Upper lobe of right lung (tissue), 1 donor: ENCODE measurements around the gene THRAP3. TPM values are rescaled to one million over a fixed set of nuclear protein-coding genes. Genes with fewer than 3 reads are reported as not detected.
A peak's percentile ranks its signal among the peaks of the same experiment; 100 is the strongest.

Experiments used
- ATAC-seq: fragments of 200-7000 bp; cut with Tn5 transposase; one replicate; pipeline ENCODE4 v1.9.1; 2020; ENCODE audit warnings: mild to moderate bottlenecking, moderate library complexity
- DNase-seq: peaks from one replicate; pipeline ENCODE4 v3.0.0-alpha.2; 2020
- H3K27ac ChIP-seq: fragments of 200-600 bp; one replicate; pipeline ENCODE4 v1.8.0; 2022
- H3K27me3 ChIP-seq: fragments of 200-600 bp; one replicate; pipeline ENCODE4 v1.8.0; 2022; ENCODE audit warnings: mild to moderate bottlenecking
- H3K36me3 ChIP-seq: fragments of 200-600 bp; one replicate; pipeline ENCODE4 v1.8.0; 2022
- H3K4me1 ChIP-seq: fragments of 200-600 bp; one replicate; pipeline ENCODE4 v1.8.0; 2022
- H3K4me3 ChIP-seq: fragments of 200-600 bp; one replicate; pipeline ENCODE4 v1.8.0; 2022; ENCODE audit warnings: mild to moderate bottlenecking
- H3K9me3 ChIP-seq: fragments of 200-600 bp; one replicate; pipeline ENCODE4 v1.8.0; 2022
- intact Hi-C: fragments of 100-400 bp; cut with DNase I; formaldehyde crosslinking; loops from one replicate; pipeline ENCODE4 v1.11.0; 2022
- total RNA-seq: library from RNA; stranded (reverse); fragmentation: NEBNext Ultra II Directional; extraction: Animal tissue kit (Norgen Biotek cat#: 25700); gene quantifications from one replicate; pipeline ENCODE4 v1.2.1, GENCODE V29; 2021
- TF ChIP-seq, protein P1 (sequence below): fragments of 200-600 bp; IDR thresholded peaks from one replicate; pipeline ENCODE4 v1.8.0; 2022; ENCODE audit warnings: antibody characterized with exemption
- donor health status: DM: no; HTN: yes; CAD: no; lungs with severe emphysema.

The THRAP3 gene
- total RNA-seq, 1 donor from 2014 or later, result 88.6 TPM

DNA sequence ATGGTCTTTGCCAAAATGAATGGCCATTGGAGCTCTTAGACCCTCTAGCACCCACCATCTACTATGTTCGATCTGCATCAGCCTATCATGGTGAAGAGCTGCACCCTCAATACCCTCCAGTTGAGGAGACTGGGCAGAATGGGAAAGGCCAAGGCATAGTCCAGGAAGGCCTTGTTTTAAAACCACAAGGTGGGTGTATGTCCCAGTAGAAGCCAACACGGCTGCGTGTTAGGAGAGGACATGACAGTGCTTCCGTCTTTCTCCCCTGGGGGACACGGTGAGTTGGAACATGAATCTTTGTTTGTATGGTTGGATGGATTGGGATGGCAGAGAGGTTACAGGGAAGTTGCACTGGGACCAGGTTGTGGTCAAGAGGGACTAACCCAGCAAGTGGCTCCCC lies 63.4 kb downstream of the THRAP3 start:
- no peak for DNase-seq
- H3K4me3 ChIP-seq, result no peak overlapping the region
- no peaks in the 10 kb centered on the region for H3K27me3 ChIP-seq
- H3K36me3 ChIP-seq, result peaks cover 91% of the 10 kb centered on the region
- ATAC-seq, result no peak
- peaks cover 9% of the 10 kb centered on the region for H3K4me1 ChIP-seq
- H3K27ac ChIP-seq, result no peak overlapping the region
- TF ChIP-seq, protein P1, sequence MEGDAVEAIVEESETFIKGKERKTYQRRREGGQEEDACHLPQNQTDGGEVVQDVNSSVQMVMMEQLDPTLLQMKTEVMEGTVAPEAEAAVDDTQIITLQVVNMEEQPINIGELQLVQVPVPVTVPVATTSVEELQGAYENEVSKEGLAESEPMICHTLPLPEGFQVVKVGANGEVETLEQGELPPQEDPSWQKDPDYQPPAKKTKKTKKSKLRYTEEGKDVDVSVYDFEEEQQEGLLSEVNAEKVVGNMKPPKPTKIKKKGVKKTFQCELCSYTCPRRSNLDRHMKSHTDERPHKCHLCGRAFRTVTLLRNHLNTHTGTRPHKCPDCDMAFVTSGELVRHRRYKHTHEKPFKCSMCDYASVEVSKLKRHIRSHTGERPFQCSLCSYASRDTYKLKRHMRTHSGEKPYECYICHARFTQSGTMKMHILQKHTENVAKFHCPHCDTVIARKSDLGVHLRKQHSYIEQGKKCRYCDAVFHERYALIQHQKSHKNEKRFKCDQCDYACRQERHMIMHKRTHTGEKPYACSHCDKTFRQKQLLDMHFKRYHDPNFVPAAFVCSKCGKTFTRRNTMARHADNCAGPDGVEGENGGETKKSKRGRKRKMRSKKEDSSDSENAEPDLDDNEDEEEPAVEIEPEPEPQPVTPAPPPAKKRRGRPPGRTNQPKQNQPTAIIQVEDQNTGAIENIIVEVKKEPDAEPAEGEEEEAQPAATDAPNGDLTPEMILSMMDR, result no peak
- H3K9me3 ChIP-seq, result no peaks in the 10 kb centered on the region
- intact Hi-C loops, result no loop called here

- no peaks in the 10 kb centered on the region for H3K9me3 ChIP-seq
- intact Hi-C loops, result no loop called here
- H3K4me3 ChIP-seq, result no peak overlapping the region
- TF ChIP-seq, protein P1, result no peak
- peaks cover 93% of the 10 kb centered on the region for H3K36me3 ChIP-seq
- DNase-seq (no peak), ATAC-seq (no peak)
- H3K4me1 ChIP-seq, result peaks cover 7% of the 10 kb centered on the region
- no peak overlapping the region for H3K27ac ChIP-seq
- no peaks in the 10 kb centered on the region for H3K27me3 ChIP-seq
Measured at GRCh38 chr1:36295390-36295789, 71.1 kb downstream of the THRAP3 start.

DNA sequence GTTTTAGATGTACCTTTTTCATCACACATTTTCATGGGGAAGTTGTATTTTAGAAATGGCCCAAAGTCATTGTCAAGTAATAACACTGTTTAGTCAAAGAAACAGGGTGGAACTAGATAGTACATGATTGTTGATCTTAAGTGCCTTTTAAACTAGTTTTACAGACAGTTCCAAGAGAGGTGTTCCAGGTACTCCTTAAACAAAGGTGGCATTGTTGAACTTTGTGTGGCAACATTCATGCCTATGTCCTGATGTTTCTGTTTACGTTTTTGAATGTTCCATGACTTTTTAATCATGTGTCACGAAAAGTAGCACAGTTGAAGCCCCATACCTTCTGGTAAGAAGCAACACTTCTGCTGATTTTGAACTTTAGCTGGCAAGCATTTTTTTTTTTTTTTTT lies 72.8 kb downstream of the THRAP3 start:
- peaks cover 4% of the 10 kb centered on the region for H3K4me1 ChIP-seq
- TF ChIP-seq, protein P1, result no peak
- ATAC-seq, result no peak
- intact Hi-C loops, result no loop called here
- no peaks in the 10 kb centered on the region for H3K9me3 ChIP-seq
- peaks cover 93% of the 10 kb centered on the region for H3K36me3 ChIP-seq
- DNase-seq, result no peak
- no peaks in the 10 kb centered on the region for H3K27me3 ChIP-seq
- H3K27ac ChIP-seq, result no peak overlapping the region
- H3K4me3 ChIP-seq, result no peak overlapping the region

DNA sequence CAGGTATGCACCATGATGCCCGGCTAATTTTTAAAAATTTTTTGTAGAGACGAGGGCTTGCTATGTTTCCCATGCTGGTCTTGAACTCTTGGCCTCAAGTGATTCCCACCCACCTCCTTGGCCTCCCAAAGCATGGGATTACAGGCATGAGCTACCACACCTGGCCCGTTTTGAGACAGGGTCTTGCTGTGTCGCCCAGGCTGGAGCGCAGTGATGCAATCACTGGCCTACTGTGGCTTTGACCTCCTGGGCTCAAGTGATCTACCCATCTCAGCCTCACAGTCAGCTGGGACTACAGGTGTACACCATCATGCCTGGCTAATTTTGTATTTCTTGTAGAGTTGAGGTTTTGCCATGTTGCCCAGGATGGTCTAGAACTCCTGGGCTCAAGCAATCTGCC lies 74.4 kb downstream of the THRAP3 start:
- TF ChIP-seq, protein P1, result no peak
- no peak for DNase-seq
- Histone ChIP-seq H3K27ac (no peak overlapping the region), H3K4me1 (peaks cover 4% of the 10 kb centered on the region), H3K4me3 (no peak overlapping the region), H3K36me3 (peaks cover 93% of the 10 kb centered on the region), H3K27me3 (no peaks in the 10 kb centered on the region), H3K9me3 (no peaks in the 10 kb centered on the region)
- ATAC-seq, result no peak
- intact Hi-C loops, result no loop called here

GRCh38 chr1:36300526-36300925 lies 76.3 kb downstream of the THRAP3 start:
- H3K27ac ChIP-seq, result peak overlapping the region; percentile 63
- no peaks in the 10 kb centered on the region for H3K27me3 ChIP-seq
- H3K36me3 ChIP-seq, result peaks cover 89% of the 10 kb centered on the region
- TF ChIP-seq, protein P1, result no peak
- no peak for DNase-seq
- peaks cover 7% of the 10 kb centered on the region for H3K4me1 ChIP-seq
- intact Hi-C loops, result no loop called here
- no peak overlapping the region for H3K4me3 ChIP-seq
- H3K9me3 ChIP-seq, result no peaks in the 10 kb centered on the region
- peak; percentile 36 for ATAC-seq

DNA sequence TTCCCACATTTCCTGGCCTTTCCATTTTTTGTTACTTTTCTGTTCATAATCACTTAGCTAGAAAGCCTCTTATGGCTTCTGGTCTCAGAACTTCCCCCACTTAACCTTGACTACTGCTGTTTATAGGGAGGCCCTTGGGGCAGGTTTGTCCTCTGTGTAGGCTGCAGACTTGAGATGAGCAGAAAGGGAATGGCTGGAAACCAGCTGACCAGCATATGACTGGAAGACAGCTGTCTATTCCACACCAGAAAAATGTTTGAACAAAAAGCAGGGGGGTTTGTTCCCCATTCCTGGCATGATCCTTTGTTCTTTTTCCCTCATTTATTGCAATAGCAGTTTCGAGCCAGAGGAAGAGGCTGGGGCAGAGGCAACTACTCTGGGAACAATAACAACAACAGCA lies 77.0 kb downstream of the THRAP3 start:
- TF ChIP-seq, protein P1, result no peak
- Histone ChIP-seq H3K36me3 (peaks cover 84% of the 10 kb centered on the region), H3K4me3 (no peak overlapping the region), H3K4me1 (peaks cover 14% of the 10 kb centered on the region), H3K9me3 (no peaks in the 10 kb centered on the region), H3K27me3 (no peaks in the 10 kb centered on the region), H3K27ac (no peak overlapping the region)
- ATAC-seq (no peak), DNase-seq (no peak)
- intact Hi-C loops, result no loop called here
